ENCODE results near the gene PCP4L1.

DNA sequence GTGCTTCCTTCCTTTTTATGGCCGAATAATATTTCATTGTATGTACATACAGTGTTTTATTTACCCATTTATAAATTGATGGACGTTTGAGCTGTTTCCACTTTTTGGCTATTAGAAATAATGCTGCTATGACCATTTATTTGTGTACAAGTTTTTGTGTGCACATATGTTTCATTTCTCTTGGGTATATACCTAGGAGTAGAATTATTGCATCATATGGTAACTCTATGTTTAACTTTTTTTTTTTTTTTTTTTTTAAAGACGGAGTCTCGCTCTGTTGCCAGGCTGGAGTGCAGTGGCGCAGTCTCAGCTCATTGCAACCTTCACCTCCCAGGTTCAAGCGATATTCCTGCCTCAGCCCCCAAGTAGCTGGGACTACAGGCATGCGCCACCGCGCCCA lies 74.6 kb downstream of the PCP4L1 start:
- TF ChIP-seq GATA3 (IDR thresholded peaks at IDR 0.05; ENCODE audit: low read depth, low read length) (no peak), GATA2 (IDR thresholded peaks at IDR 0.05; ENCODE audit: low read depth, low read length) (no peak)
